T-cell (primary cell): Measurements from ENCODE around the gene NDE1. TPM values are rescaled to one million over a fixed set of nuclear protein-coding genes. Genes with fewer than 3 reads are reported as not detected.
"Not testable (repeated sequence)": the region's sequence is repeated elsewhere in the genome, so short reads cannot be mapped to it uniquely, and the experiment has no call there.

Experiments
- ATAC-seq, 4 experiments: fragments of 200-7000 bp in 3 of 4; fragments of 150-1000 bp in 1 of 4; cut with Tn5 transposase; replicated peaks in 1 of 4; 1 replicate in 3 of 4; 2 replicates in 1 of 4; pipeline ENCODE4 v1.10.0; 2021; ENCODE audit warnings: moderate library complexity in 3 of 4, mild to moderate bottlenecking in 2 of 4, moderate number of reproducible peaks in 1 of 4
- CTCF ChIA-PET, 2 donors: fragments of 300-600 bp; sonication (Branson Sonifier 250); formaldehyde crosslinking; loops; one replicate each; lab custom pipeline; 2022; ENCODE audit warnings: antibody characterized with exemption in 2 of 2; lab: Charles Lee
- POLR2A ChIA-PET, 2 donors: fragments of 300-600 bp; sonication (Branson Sonifier 250); formaldehyde crosslinking; loops; one replicate each; lab custom pipeline; 2022; ENCODE audit warnings: antibody characterized with exemption in 2 of 2; lab: Charles Lee
- DNase-seq, 35 experiments: peaks; one replicate each; pipeline versions ENCODE4 v3.0.0 to v3.0.0-alpha.2; 2013 to 2023
- H3K27ac ChIP-seq: one replicate; pipeline ENCODE4 v1.5.1; 2013; ENCODE audit warnings: low read length
- H3K27me3 ChIP-seq, 2 experiments: replicated peaks in 1 of 2; 1 replicate in 1 of 2; 2 replicates in 1 of 2; pipeline versions ENCODE4 v1.6.1 to v1.7.0; 2013; ENCODE audit warnings: low read length in 1 of 2, mixed read lengths in 1 of 2; ENCODE audit not compliant: control insufficient read depth in 2 of 2, insufficient read depth in 2 of 2; ENCODE audit errors: extremely low read depth in 1 of 2
- H3K36me3 ChIP-seq, 2 donors: 1 replicate in 1 of 2; 2 replicates in 1 of 2; pipeline versions ENCODE4 v1.6.1 to v1.7.0; 2013; ENCODE audit warnings: low read length in 1 of 2; ENCODE audit not compliant: control insufficient read depth in 2 of 2, insufficient read depth in 1 of 2; ENCODE audit errors: extremely low read depth in 1 of 2
- H3K4me1 ChIP-seq, 2 experiments: 1 replicate in 1 of 2; 2 replicates in 1 of 2; pipeline versions ENCODE4 v1.6.1 to v1.7.0; 2013; ENCODE audit warnings: low read length in 2 of 2, mixed read lengths in 1 of 2; ENCODE audit not compliant: insufficient read depth in 2 of 2, control insufficient read depth in 1 of 2; ENCODE audit errors: extremely low read depth in 1 of 2
- H3K4me3 ChIP-seq, 2 donors: 1 replicate in 1 of 2; 2 replicates in 1 of 2; pipeline versions ENCODE4 v1.5.1 to v1.7.0; 2013; ENCODE audit warnings: mild to moderate bottlenecking in 2 of 2, low read length in 1 of 2, moderate library complexity in 1 of 2; ENCODE audit not compliant: control insufficient read depth in 1 of 2; ENCODE audit errors: extremely low read depth in 1 of 2
- H3K9me3 ChIP-seq: 2 replicates; pipeline ENCODE4 v1.7.0; 2013
- H3K27ac Mint-ChIP-seq, 2 donors: one replicate each; pipeline ENCODE4 v1.8.0; 2020 to 2021; ENCODE audit warnings: mild to moderate bottlenecking in 2 of 2, mixed read lengths in 2 of 2
- H3K27me3 Mint-ChIP-seq, 2 donors: one replicate each; pipeline ENCODE4 v1.8.0; 2021 to 2022; ENCODE audit warnings: mixed read lengths in 2 of 2
- H3K36me3 Mint-ChIP-seq: one replicate; pipeline ENCODE4 v1.8.0; 2021; ENCODE audit warnings: mixed read lengths
- H3K4me1 Mint-ChIP-seq, 3 donors: one replicate each; pipeline ENCODE4 v1.8.0; 2020 to 2022; ENCODE audit warnings: mixed read lengths in 3 of 3, mild to moderate bottlenecking in 1 of 3
- H3K4me3 Mint-ChIP-seq, 3 donors: one replicate each; pipeline ENCODE4 v1.8.0; 2020 to 2022; ENCODE audit warnings: mild to moderate bottlenecking in 3 of 3, mixed read lengths in 3 of 3, moderate library complexity in 3 of 3
- H3K9me3 Mint-ChIP-seq, 3 donors: one replicate each; pipeline ENCODE4 v1.8.0; 2020 to 2022; ENCODE audit warnings: mixed read lengths in 3 of 3
- WGBS: methylation state at CpG from one replicate; pipeline ENCODE4 v1.1.5; 2013; ENCODE audit warnings: missing lambda C conversion rate; ENCODE audit not compliant: insufficient coverage; 5-methylcytosine and 5-hydroxymethylcytosine counted together
- total RNA-seq, 35 experiments: library from RNA in 6 of 35; stranded (reverse) in 6 of 35; fragments of 120-200 nt in 1 of 35; gene quantifications; one replicate each; pipeline versions ENCODE4 v1.2.1 to v1.2.4 and lab custom pipeline; 2013 to 2026

NDE1 gene
- total RNA-seq, 5 donors from 2014 or later (not counting 1 experiment from before 2014, with no cell fraction given) = 90.8 to 110 (median 103) TPM

DNA sequence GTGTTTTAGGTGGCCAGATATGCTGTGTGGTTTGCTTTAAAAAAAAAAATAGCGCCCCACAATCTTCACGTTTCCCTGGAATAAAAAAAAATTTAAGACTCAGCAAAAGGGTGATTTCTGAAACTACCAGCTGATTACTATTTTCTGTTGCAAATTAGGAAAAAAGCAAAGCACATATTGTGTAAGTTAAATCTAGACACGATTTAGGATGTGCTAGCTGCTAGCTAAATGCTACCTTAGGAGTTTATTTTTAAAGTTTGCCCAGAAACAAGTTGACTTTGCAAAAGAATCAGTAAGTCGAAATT lies 6.1 kb upstream of the NDE1 start:
- ATAC-seq (no peak), DNase-seq (no peak)
- H3K4me1 Mint-ChIP-seq = peaks cover 43 to 44% (median 43%) of the 10 kb centered on the region in 3 donors
- H3K27ac Mint-ChIP-seq = peak overlapping the region; percentile 97 to 98
- H3K9me3 Mint-ChIP-seq = no peaks in the 10 kb centered on the region
- Histone ChIP-seq H3K27me3 (no peaks in the 10 kb centered on the region), H3K4me3 (peak overlapping the region; percentile 68 to 90), H3K27ac (peak overlapping the region; percentile 100), H3K9me3 (no peaks in the 10 kb centered on the region), H3K4me1 (peaks cover 19 to 28% of the 10 kb centered on the region in 2 experiments), H3K36me3 (peaks cover 0 to 5% of the 10 kb centered on the region in 2 donors)
- H3K27me3 Mint-ChIP-seq = no peaks in the 10 kb centered on the region
- peak overlapping the region; percentile 83 to 94 (median 91) for H3K4me3 Mint-ChIP-seq
- CTCF ChIA-PET = interaction anchor here in 1 of 2 donors (0.9 to 1.8 kb wide), 6 partner anchors 9 to 110 kb away, joined by 3 to 7 read pairs (median 4); no protein-coding TSS in a partner anchor
- WGBS = no CpG with 5 or more reads among the region's 4 CpGs
- peaks cover 7% of the 10 kb centered on the region for H3K36me3 Mint-ChIP-seq
- POLR2A ChIA-PET = interaction anchor here (0.5 to 1.1 kb wide), 6 partner anchors 10 to 45 kb away, joined by 3 to 4 read pairs (median 3); no protein-coding TSS in a partner anchor

DNA sequence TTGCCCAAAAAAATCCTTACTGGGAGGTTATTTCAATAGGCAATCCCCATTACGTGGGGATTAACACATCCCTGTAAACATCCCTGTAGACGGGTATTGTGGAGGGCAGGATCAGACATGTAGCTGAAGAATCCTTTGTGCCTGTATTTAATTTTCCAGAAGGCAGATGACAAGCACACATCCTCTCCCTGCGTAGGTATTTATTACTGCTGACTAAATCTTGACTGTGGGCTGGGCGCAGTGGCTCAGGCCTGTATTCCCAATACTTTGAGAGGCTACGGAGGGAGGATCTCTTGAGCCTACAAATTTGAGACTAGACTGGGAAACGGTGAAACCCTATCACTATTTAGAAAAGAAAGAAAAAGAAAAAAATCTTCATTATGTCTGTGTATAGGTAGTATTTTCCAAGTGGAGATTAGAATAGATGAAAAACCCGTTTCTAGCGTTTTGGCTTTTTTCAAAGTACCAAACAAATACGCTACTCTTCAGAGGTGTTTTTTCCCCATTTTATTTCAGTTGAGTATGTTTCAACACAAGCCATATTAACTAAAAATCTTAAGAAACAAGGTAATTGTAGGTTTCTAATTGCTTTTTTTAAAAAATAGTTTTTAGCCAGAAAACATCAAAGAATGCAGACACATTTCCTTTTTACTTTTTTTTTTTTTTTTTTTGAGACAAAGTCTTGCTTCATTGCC lies 5.6 kb upstream of the NDE1 start:
- H3K27ac Mint-ChIP-seq = peak overlapping the region; percentile 97 to 98
- H3K27me3 Mint-ChIP-seq = no peaks in the 10 kb centered on the region
- peaks cover 3% of the 10 kb centered on the region for H3K36me3 Mint-ChIP-seq
- no peak overlapping the region for H3K4me3 ChIP-seq
- no CpG with 5 or more reads among the region's 9 CpGs for WGBS
- no peaks in the 10 kb centered on the region for H3K9me3 Mint-ChIP-seq
- peak overlapping the region; percentile 100 for H3K27ac ChIP-seq
- H3K4me1 Mint-ChIP-seq = peaks cover 39 to 41% (median 40%) of the 10 kb centered on the region in 3 donors
- CTCF ChIA-PET = interaction anchor here in 1 of 2 donors (0.9 to 1.8 kb wide), 3 partner anchors 8 to 110 kb away, joined by 3 to 7 read pairs (median 3); no protein-coding TSS in a partner anchor
- DNase-seq (no peak), ATAC-seq (no peak)
- H3K36me3 ChIP-seq = peaks cover 0 to 4% of the 10 kb centered on the region in 2 donors
- H3K4me3 Mint-ChIP-seq = peak overlapping the region; percentile 39 to 94 (median 83)
- no peaks in the 10 kb centered on the region for H3K27me3 ChIP-seq
- POLR2A ChIA-PET = interaction anchor here (0.5 to 1.1 kb wide), 4 partner anchors 9 to 45 kb away, joined by 3 to 4 read pairs (median 3); no protein-coding TSS in a partner anchor
- H3K9me3 ChIP-seq = no peaks in the 10 kb centered on the region
- peaks cover 19 to 28% of the 10 kb centered on the region in 2 experiments for H3K4me1 ChIP-seq

DNA sequence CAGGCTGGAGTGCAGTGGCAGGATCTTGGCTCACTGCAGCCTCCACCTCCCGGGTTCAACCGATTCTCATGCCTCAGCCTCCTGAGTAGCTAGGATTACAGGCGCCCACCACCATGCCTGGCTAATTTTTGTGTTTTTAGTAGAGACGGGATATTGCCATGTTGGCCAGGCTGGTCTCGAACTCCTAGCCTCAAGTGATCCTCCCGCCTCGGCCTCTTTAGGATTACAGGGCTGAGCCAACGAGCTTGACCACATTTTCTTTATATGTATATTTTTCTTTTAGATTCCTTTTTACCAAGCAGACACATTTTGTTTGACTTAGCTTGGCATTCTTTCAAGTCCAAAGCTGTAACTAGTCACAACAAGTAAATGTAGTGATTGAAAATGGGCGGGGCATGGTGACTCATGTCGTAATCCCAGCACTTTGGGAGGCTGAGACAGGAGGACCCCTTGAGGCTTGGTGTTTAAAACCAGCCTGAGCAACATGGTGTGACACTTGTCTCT lies 5.0 kb upstream of the NDE1 start:
- DNase-seq, H3K27me3 ChIP-seq, H3K9me3 Mint-ChIP-seq, CTCF ChIA-PET, H3K4me3 Mint-ChIP-seq, H3K27ac ChIP-seq, ATAC-seq, H3K36me3 ChIP-seq, H3K27me3 Mint-ChIP-seq, H3K9me3 ChIP-seq, H3K4me3 ChIP-seq, POLR2A ChIA-PET, H3K27ac Mint-ChIP-seq, H3K36me3 Mint-ChIP-seq: not testable (repeated sequence)
- H3K4me1 Mint-ChIP-seq = peaks cover 37 to 40% (median 38%) of the 10 kb centered on the region in 3 donors
- H3K4me1 ChIP-seq = peaks cover 23 to 30% of the 10 kb centered on the region in 2 experiments
- 100% methylated on average over 2 of the region's 10 CpGs for WGBS

DNA sequence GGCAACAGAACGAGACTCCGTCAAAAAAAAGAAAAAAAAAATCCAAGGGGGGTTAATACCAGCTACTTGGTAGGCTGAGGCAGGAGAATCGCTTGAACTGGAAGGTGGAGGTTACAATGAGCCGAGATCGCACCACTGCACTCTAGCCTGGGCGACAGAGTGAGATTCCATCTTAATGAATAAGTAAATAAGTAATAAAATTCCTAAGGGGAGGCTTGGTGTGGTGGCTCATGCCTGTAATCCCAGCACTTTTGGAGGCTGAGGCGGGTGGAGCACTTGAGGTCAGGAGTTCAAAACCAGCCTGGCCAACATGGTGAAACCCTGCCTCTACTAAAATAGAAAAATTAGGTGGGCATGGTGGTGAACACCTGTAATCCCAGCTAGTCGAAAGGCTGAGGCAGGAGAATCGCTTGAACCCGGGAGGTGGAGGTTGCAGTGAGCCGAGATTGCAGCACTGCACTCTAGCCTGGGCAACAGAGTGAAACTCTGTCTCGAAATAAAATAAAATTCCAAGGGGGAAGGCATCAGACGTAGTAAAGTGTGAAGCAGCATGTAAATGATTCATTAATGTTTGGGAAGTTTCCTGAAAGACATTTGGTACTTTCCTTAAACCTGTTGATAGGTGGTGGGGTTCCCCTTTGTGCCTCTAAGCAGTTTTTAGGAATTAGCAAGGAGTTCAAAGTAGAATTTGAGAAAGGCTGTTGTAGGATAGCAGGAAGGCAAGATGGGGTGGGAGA lies 3.3 kb upstream of the NDE1 start:
- H3K36me3 Mint-ChIP-seq, H3K27me3 Mint-ChIP-seq, ATAC-seq, H3K9me3 Mint-ChIP-seq, H3K36me3 ChIP-seq, POLR2A ChIA-PET, H3K4me3 Mint-ChIP-seq, H3K27me3 ChIP-seq, H3K4me3 ChIP-seq, DNase-seq, H3K27ac ChIP-seq, H3K27ac Mint-ChIP-seq, H3K9me3 ChIP-seq: not testable (repeated sequence)
- H3K4me1 ChIP-seq = peaks cover 22 to 29% of the 10 kb centered on the region in 2 experiments
- 79% methylated on average over 11 of the region's 13 CpGs for WGBS
- peaks cover 30 to 36% (median 31%) of the 10 kb centered on the region in 3 donors for H3K4me1 Mint-ChIP-seq
- CTCF ChIA-PET = interaction anchor here in 1 of 2 donors (0.7 kb wide), 1 partner anchor 24 kb away, joined by 3 read pairs; no protein-coding TSS in a partner anchor

DNA sequence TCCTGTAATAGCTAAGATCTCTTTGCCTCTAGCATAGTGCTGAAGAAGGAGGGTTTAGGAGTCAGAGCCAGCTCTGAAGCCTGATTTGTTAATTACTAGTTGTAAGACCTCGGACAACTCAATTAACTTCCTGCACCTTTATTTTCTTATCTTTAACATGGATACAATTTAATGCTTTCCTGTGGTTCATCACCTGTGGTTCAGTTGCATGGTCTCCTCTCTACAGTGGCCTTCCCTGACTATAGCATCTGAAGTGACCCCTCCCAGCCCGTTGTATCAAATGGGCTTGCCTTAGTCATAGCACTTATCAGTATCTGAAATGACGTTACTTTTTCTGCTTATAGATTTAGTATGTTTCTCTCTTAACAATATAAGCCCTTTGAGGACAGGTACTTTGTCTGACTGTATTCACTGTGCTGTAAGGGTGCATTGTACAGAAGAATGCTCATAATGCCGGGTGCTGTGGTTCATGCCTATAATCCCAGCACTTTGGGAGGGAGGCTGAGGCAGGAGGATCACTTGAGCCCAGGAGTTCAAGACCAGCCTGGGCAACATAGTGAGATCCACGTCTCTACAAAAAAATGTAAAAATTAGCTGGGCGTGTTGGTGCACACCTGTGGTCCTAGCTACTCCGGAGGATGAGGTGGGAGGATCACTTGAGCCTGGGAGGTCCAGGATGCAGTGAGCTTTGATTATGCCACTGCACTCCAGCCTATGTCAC lies 2.6 kb upstream of the NDE1 start:
- H3K27ac ChIP-seq = no peak overlapping the region
- DNase-seq = no peak
- H3K27ac Mint-ChIP-seq = no peak overlapping the region
- H3K4me1 ChIP-seq = peaks cover 20 to 32% of the 10 kb centered on the region in 2 experiments
- ChIA-PET CTCF (interaction anchor here in 1 of 2 donors (0.5 to 0.6 kb wide), 2 partner anchors 13 to 37 kb away, joined by 3 read pairs; no protein-coding TSS in a partner anchor), POLR2A (no interaction called here)
- no peaks in the 10 kb centered on the region for H3K36me3 Mint-ChIP-seq
- no peaks in the 10 kb centered on the region for H3K9me3 ChIP-seq
- no peaks in the 10 kb centered on the region for H3K9me3 Mint-ChIP-seq
- H3K4me3 Mint-ChIP-seq = peak overlapping the region in 1 of 3 donors; percentile 13
- ATAC-seq = no peak
- H3K27me3 Mint-ChIP-seq = no peaks in the 10 kb centered on the region
- 95% methylated on average over 4 of the region's 7 CpGs for WGBS
- H3K4me1 Mint-ChIP-seq = peaks cover 29 to 31% (median 30%) of the 10 kb centered on the region in 3 donors
- no peak overlapping the region for H3K4me3 ChIP-seq
- peaks cover 0 to 4% of the 10 kb centered on the region in 2 donors for H3K36me3 ChIP-seq
- no peaks in the 10 kb centered on the region for H3K27me3 ChIP-seq
